Large intestine (tissue), 3 donors: ENCODE data around the gene PCBD1. TPM values are rescaled to one million over a fixed set of nuclear protein-coding genes. Genes with fewer than 3 reads are reported as not detected.
"Not testable (repeated sequence)": the region's sequence is repeated elsewhere in the genome, so short reads cannot be mapped to it uniquely, and the experiment has no call there.

Experiments
- DNase-seq, 2 donors: peaks; one replicate each; pipeline versions ENCODE4 v3.0.0 to v3.0.0-alpha.2; 2013
- H3K27ac ChIP-seq: one replicate; pipeline ENCODE4 v1.5.1; 2013; ENCODE audit warnings: low read length
- H3K27me3 ChIP-seq: 2 replicates; pipeline ENCODE4 v1.6.1; 2013; ENCODE audit warnings: low read length; ENCODE audit not compliant: control insufficient read depth, insufficient read depth
- H3K36me3 ChIP-seq: 2 replicates; pipeline ENCODE4 v1.6.1; 2013; ENCODE audit warnings: low read length; ENCODE audit not compliant: control insufficient read depth, insufficient read depth
- H3K4me1 ChIP-seq: one replicate; pipeline ENCODE4 v1.6.1; 2013; ENCODE audit warnings: low read length; ENCODE audit not compliant: control insufficient read depth, insufficient read depth
- H3K4me3 ChIP-seq: one replicate; pipeline ENCODE4 v1.5.1; 2013; ENCODE audit warnings: low read length
- H3K9me3 ChIP-seq: one replicate; pipeline ENCODE4 v1.6.1; 2013; ENCODE audit warnings: mild to moderate bottlenecking, low read depth, low read length, moderate library complexity; ENCODE audit not compliant: control insufficient read depth
- WGBS: methylation state at CpG from one replicate; pipeline ENCODE4 v1.1.5; 2013; ENCODE audit warnings: low lambda C conversion rate; ENCODE audit not compliant: insufficient coverage; 5-methylcytosine and 5-hydroxymethylcytosine counted together
- polyA plus RNA-seq: library from polyadenylated mRNA; unstranded; fragments of 120-200 nt; gene quantifications from one replicate; pipeline ENCODE4 v1.2.1, GENCODE V29; 2013

Gene PCBD1
- polyA plus RNA-seq, 1 donor, result 154 TPM

DNA sequence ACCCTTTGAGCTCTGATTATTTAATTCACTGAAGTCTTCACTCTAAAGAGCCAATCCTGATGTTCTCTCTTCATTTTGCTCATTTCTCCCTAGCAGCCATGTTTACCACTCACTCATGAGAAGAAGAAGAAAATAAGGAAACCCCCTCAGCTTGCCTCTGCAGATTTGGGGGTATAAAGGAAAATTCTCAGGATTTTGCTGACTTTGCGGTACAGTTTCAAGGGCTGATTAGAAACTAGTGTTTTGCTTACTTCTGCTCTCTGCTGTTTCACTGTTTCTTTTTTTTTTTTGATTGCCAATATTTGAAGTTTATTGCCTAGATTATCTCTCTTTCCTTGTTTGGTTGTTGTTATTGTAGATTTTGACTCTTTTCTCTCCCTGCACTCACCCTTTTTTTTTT lies 23.4 kb downstream of the PCBD1 start:
- peaks cover 29% of the 10 kb centered on the region for H3K36me3 ChIP-seq

DNA sequence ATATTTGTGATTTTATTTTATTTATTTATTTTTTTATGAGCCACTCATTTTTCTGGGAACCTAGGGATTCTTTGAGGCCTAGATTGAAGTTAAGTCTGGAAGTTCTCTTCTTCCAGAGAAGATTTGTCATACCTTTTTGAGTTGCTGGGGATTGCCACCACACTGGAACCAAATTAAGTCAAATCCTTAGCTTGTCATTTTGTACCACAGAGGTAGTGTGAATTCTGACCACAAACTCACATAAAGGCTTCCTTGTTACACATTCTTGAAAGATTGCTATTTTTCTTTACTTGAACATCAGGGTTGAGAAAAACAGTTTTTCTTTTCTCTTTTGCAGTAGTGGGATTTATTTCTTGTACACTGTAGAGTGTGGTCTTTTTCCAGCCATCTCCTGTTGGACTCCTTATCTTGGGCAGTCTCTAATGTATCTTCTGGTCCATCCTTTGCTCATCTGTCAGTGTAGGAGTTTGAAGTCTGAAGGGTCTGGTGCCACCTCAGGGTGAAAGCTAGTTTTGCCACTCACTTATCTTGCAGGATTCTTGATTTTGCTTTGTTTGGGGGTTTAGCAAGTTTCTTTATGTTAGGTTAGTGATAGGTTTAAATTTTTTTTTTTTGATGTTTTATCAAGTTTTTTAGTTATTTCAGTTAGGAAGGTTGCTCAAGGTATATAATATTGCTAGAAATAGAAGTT lies 24.8 kb downstream of the PCBD1 start:
- peaks cover 5% of the 10 kb centered on the region for H3K9me3 ChIP-seq
- DNase-seq, result no peak

More for the DNA sequence above, 23.4 kb downstream of the PCBD1 start:
- no peaks in the 10 kb centered on the region for H3K4me1 ChIP-seq
- peaks cover 5% of the 10 kb centered on the region for H3K9me3 ChIP-seq
- no CpG with 5 or more reads among the region's 1 CpG for WGBS
- no peak overlapping the region for H3K27ac ChIP-seq
- no peak overlapping the region for H3K4me3 ChIP-seq
- H3K27me3 ChIP-seq, result no peaks in the 10 kb centered on the region
- DNase-seq, result no peak

DNA sequence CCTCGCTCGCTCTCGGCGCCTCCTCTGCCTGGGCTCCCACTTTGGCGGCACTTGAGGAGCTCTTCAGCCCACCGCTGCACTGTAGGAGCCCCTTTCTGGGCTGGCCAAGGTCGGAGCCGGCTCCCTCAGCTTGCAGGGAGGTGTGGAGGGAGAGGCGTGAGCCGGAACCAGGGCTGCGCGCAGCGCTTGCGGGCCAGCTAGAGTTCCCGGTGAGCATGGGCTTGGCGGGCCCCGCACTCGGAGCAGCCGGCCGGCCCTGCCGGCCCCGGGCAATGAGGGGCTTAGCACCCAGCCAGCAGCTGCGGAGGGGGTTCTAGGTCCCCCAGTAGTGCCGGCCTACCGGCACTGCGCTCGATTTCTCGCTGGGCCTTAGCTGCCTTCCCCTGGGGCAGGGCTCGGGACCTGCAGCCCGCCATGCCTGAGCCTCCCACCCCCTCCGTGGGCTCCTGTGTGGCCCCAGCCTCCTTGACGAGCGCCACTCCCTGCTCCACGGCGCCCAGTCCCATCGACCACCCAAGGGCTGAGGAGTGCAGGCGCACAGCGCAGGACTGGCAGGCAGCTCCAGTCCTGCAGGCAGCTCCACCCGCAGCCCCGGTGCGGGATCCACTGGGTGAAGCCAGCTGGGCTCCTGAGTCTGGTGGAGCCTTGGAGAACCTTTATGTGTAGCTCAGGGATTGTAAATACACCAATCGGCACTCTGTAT lies 26.7 kb downstream of the PCBD1 start:
- not testable (repeated sequence) for DNase-seq, H3K4me1 ChIP-seq, H3K9me3 ChIP-seq, H3K27me3 ChIP-seq, H3K4me3 ChIP-seq, H3K27ac ChIP-seq
- no CpG with 5 or more reads among the region's 42 CpGs for WGBS
- peaks cover 35% of the 10 kb centered on the region for H3K36me3 ChIP-seq

More for the DNA sequence above, 24.8 kb downstream of the PCBD1 start:
- Histone ChIP-seq H3K4me3 (no peak overlapping the region), H3K27me3 (no peaks in the 10 kb centered on the region), H3K27ac (no peak overlapping the region), H3K4me1 (no peaks in the 10 kb centered on the region), H3K36me3 (peaks cover 28% of the 10 kb centered on the region)

DNA sequence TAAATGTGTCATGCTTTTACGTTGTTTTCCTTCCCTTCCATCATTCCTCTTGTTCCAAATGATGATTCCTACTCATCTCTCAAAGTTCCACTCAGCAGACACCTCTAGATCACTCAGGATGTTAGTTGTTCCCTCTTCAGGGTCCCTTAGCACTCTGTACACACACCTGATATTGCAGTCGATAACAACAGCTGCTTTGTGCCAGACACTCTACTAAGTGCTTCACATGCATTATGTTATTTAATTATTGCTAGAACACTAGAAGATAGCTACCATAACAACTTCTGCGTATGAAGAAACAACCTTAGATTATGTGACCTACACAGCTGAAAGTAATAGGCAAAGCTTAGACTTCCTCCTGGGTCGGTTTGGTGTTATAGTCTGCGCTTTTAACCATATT lies 29.6 kb downstream of the PCBD1 start:
- peaks cover 4% of the 10 kb centered on the region for H3K4me1 ChIP-seq
- no peak overlapping the region for H3K27ac ChIP-seq
- DNase-seq, result peak in 1 of 2 donors; percentile 25
- no peak overlapping the region for H3K4me3 ChIP-seq
- peaks cover 44% of the 10 kb centered on the region for H3K36me3 ChIP-seq
- WGBS, result 91% methylated on average over 1 of the region's 5 CpGs
- peaks cover 5% of the 10 kb centered on the region for H3K9me3 ChIP-seq
- no peaks in the 10 kb centered on the region for H3K27me3 ChIP-seq

DNA sequence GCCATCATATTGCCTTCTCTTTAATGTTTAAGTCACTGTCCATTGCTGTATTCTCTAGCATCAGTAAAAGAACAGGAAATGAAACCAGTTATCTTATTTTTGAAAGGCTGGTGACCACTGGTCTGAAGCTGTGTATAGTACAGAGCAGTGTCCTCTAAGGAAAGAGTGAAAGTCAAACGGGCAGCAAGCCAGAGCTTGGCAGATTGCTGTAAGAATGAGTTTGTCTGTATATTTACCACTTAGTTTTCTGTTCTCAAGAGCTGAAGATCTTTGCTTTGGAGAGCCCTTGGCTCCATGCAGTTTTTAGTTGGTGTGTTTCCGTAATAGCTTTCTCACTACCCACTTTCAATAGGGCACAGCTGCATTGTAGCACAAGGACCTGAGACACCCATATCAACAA lies 31.9 kb downstream of the PCBD1 start:
- no peak overlapping the region for H3K27ac ChIP-seq
- H3K9me3 ChIP-seq, result peaks cover 1% of the 10 kb centered on the region
- no peak for DNase-seq
- peaks cover 27% of the 10 kb centered on the region for H3K4me1 ChIP-seq
- H3K4me3 ChIP-seq, result no peak overlapping the region
- WGBS, result no CpG with 5 or more reads among the region's 2 CpGs
- no peaks in the 10 kb centered on the region for H3K27me3 ChIP-seq
- H3K36me3 ChIP-seq, result peaks cover 46% of the 10 kb centered on the region

DNA sequence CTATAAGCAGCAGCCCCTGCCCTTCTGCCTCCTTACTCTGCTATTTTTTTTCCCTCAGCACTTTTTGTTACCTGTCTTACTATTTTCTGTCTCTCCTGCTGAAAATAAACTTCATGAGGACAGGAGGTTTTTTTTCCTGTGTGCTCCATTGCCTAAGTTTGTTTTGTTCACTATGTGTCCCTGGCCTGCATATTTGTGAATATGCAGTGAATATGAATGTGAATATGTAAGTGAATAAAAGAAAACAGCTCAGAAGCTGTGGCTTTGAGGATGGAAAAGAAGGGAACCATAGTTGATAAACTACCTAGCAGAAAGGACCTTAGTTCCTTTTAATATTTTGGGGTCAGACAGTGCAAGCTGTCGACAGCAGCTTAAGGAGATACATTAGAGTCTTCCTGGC lies 34.9 kb downstream of the PCBD1 start:
- Histone ChIP-seq H3K27ac (no peak overlapping the region), H3K4me3 (no peak overlapping the region), H3K4me1 (peaks cover 27% of the 10 kb centered on the region), H3K27me3 (no peaks in the 10 kb centered on the region), H3K36me3 (peaks cover 34% of the 10 kb centered on the region), H3K9me3 (no peaks in the 10 kb centered on the region)
- no peak for DNase-seq
- no CpG with 5 or more reads among the region's 1 CpG for WGBS

DNA sequence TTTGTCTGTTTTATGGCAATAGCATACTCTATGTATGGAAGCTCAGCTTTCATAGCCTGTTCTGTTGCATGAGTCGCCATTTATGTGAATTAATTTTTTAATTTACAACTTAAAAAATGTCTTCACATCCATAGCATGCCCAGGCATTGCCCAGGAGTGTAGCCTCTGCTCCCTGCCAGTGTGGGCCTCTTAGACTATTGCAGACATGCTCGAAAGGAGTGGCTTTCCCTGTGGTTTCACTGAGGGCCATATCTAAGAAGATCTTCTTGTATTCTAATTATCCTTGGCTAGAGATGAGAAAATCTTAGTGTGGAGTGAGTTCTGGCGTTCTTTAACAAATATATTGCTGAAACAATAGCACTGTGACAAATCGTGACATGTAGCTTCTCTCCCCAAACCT lies 35.3 kb downstream of the PCBD1 start:
- WGBS, result no CpG with 5 or more reads among the region's 4 CpGs
- no peak for DNase-seq
- H3K36me3 ChIP-seq, result peaks cover 31% of the 10 kb centered on the region
- H3K9me3 ChIP-seq, result no peaks in the 10 kb centered on the region
- H3K4me3 ChIP-seq, result no peak overlapping the region
- peaks cover 27% of the 10 kb centered on the region for H3K4me1 ChIP-seq
- no peak overlapping the region for H3K27ac ChIP-seq
- H3K27me3 ChIP-seq, result no peaks in the 10 kb centered on the region

DNA sequence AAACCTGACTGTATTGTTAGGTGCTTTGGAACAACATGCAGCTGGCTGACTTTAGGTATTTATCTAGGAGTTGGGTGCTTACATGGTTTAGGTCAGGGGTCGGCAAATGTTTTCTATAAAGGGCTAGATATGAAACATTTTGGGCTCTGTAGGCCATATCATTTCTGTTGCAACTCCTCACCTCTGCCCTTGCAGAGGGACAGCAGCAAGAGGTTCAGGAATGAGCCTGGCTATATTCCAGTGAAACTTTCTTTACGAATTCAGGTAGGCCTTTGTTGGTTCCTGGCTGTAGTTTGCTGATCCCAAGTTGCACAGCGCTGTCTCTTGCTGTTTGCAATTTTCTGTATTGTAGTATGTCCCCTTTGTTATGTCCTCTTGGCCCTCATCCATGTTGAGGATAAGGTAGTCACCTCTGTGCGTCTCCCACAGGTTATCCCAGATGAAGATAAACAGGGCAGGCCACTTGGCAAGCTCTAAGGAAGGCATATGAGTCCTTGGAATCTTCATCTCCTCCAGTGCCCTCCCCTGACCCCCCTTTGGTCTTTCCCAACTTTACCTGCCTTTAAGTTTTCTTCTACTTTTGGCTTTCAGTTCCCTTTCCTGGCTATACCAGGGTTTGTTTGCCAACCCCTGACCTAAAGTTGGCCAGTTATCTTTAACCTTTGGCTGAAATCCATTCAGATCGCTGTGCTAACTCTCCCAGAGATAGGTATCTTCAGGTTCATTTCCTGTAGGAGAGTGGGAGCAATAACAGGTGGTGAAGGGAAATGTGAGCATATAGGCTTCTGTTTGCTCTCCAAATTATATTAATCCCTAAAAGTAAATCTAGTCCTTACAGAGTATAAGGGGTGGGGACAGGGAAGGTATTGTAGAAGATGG lies 36.5 kb downstream of the PCBD1 start:
- Histone ChIP-seq H3K36me3 (peaks cover 25% of the 10 kb centered on the region), H3K4me3 (no peak overlapping the region), H3K9me3 (no peaks in the 10 kb centered on the region), H3K27me3 (no peaks in the 10 kb centered on the region), H3K4me1 (peaks cover 25% of the 10 kb centered on the region), H3K27ac (no peak overlapping the region)
- no peak for DNase-seq
- WGBS, result no CpG with 5 or more reads among the region's 5 CpGs

DNA sequence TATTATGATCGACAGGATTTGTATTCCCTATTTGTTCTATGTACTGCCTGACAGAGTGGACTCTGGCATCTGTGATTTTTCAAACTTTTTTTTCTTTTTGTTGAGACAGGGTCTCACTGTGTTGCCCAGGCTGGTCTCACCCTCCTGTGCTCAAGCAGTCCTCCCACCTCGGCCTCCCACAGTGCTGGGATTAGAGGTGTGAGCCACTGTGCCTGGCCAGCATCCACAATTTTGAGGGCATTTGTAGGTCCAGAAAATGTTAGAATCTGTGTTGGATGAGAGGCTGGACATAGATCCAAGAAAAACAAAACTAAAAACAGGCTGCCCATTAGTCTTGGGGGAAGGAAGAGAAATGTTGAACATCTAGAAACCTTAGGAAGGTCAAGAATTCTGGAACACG lies 38.3 kb downstream of the PCBD1 start:
- no CpG with 5 or more reads among the region's 3 CpGs for WGBS

DNA sequence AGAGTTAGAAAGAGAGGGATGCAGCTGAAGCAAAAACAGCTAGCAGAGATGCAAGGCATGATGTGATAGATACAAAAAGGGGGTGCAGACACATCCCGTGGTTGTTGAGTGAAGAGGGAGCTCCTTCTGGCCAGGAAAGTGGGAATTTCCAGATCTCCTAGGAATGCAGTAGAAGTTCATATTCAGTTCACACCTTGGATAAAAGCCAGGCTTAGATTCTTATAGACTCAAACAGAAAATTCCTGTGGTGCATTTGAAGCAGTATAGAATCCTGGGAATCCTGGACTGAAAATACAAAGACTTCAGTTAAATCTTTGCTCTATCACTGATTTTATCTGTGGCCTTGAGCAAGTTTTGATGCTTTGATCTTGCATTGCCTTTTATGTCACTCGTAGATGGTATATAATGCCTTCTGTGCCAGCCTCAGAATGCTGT lies 38.8 kb downstream of the PCBD1 start:
- no peak for DNase-seq
- H3K4me1 ChIP-seq, result peaks cover 42% of the 10 kb centered on the region
- H3K4me3 ChIP-seq, result no peak overlapping the region
- H3K36me3 ChIP-seq, result peaks cover 17% of the 10 kb centered on the region
- no peaks in the 10 kb centered on the region for H3K9me3 ChIP-seq
- no peaks in the 10 kb centered on the region for H3K27me3 ChIP-seq
- no CpG with 5 or more reads among the region's 2 CpGs for WGBS
- H3K27ac ChIP-seq, result no peak overlapping the region

More for the DNA sequence above, 38.3 kb downstream of the PCBD1 start:
- peaks cover 38% of the 10 kb centered on the region for H3K4me1 ChIP-seq
- H3K4me3 ChIP-seq, result no peak overlapping the region
- no peak overlapping the region for H3K27ac ChIP-seq
- no peaks in the 10 kb centered on the region for H3K9me3 ChIP-seq
- peaks cover 17% of the 10 kb centered on the region for H3K36me3 ChIP-seq
- H3K27me3 ChIP-seq, result no peaks in the 10 kb centered on the region
- no peak for DNase-seq
